GM18858 (cell line): ENCODE results near the gene EN2.

Source experiments
- ATAC-seq: cut with Tn5 transposase; IDR thresholded peaks from one replicate; pipeline ENCODE4 v1.9.1; 2021; ENCODE audit not compliant: unreplicated experiment

EN2 gene

GRCh38 chr7:155507576-155507975, 49.6 kb downstream of the EN2 start:
- no peak for ATAC-seq

- no peak for ATAC-seq
Observed at GRCh38 chr7:155508376-155509358, 50.7 kb downstream of the EN2 start.

GRCh38 chr7:155509359-155509724, 51.4 kb downstream of the EN2 start:
- ATAC-seq = no peak

GRCh38 chr7:155509725-155510551, 52.0 kb downstream of the EN2 start:
- ATAC-seq = no peak

GRCh38 chr7:155510975-155511701, 53.2 kb downstream of the EN2 start:
- ATAC-seq = no peak

- no peak for ATAC-seq
Observed at GRCh38 chr7:155511702-155511996, 53.7 kb downstream of the EN2 start.

GRCh38 chr7:155512246-155512887, 54.4 kb downstream of the EN2 start:
- no peak for ATAC-seq

- no peak for ATAC-seq
Observed at GRCh38 chr7:155513543-155514285, 55.8 kb downstream of the EN2 start.

GRCh38 chr7:155514296-155514695, 56.4 kb downstream of the EN2 start:
- no peak for ATAC-seq
